Measurements from ENCODE around the gene APOB. TPM values are rescaled to one million over a fixed set of nuclear protein-coding genes. Genes with fewer than 3 reads are reported as not detected.

APOB gene
- total and polyA plus RNA-seq, 2 of the 13 experiments (the other 11 are each of a cell fraction or from before 2014, with no cell fraction given) = 1,569 to 2,515 TPM

DNA sequence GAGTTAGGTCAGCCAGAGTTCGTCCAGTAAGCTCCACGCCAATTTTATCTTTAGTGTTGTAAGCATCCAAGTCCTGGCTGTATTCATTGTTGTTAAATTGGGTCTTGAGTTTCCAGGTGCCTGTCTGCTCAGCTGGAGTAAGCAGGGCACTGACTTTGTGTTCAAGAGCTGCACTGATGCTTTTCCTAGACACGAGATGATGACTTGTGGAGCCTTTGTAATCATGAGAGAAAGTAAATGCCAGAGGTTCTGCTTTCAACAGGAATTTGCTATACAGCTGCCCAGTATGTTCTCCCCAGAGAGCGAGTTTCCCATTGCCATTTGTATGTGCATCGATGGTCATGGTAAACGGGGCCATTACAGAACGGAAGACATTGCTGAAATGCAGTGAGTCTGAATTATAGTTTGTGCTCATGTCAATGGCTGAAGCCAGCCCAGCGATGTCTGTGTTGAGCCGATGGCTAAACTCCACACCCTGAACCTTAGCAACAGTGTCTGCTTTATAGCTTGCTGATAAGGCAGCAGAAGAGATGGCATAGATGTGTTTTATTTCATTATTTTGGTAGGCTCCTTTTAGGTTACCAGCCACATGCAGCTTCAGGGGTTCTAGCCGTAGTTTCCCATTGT is 32.9 kb downstream of the APOB start (continued):
- TF ChIP-seq KLF15 (CRISPR knock-in tag; IDR thresholded peaks at IDR 0.05; ENCODE audit: borderline replicate concordance) = no peak
- no peak for TF ChIP-seq SOX5 (CRISPR knock-in tag; IDR thresholded peaks at IDR 0.05; ENCODE audit: borderline replicate concordance)
- TF ChIP-seq NKX3-1 (CRISPR knock-in tag; IDR thresholded peaks at IDR 0.05) = no peak
- 0 out of 2 replicates have a peak, but pooled peaks have one; percentile 90 for TF ChIP-seq SMAD9 (CRISPR knock-in tag; IDR thresholded peaks at IDR 0.05)
- no peak for TF ChIP-seq HDAC2 (CRISPR knock-in tag; IDR thresholded peaks at IDR 0.05)
- TF ChIP-seq ISX (CRISPR knock-in tag; conservative IDR thresholded peaks at IDR 0.05) = no peak
- peak; percentile 49; the same call in 1 of the 2 replicates for TF ChIP-seq ZNF547 (CRISPR knock-in tag; IDR thresholded peaks at IDR 0.05)
- TF ChIP-seq, protein P1, sequence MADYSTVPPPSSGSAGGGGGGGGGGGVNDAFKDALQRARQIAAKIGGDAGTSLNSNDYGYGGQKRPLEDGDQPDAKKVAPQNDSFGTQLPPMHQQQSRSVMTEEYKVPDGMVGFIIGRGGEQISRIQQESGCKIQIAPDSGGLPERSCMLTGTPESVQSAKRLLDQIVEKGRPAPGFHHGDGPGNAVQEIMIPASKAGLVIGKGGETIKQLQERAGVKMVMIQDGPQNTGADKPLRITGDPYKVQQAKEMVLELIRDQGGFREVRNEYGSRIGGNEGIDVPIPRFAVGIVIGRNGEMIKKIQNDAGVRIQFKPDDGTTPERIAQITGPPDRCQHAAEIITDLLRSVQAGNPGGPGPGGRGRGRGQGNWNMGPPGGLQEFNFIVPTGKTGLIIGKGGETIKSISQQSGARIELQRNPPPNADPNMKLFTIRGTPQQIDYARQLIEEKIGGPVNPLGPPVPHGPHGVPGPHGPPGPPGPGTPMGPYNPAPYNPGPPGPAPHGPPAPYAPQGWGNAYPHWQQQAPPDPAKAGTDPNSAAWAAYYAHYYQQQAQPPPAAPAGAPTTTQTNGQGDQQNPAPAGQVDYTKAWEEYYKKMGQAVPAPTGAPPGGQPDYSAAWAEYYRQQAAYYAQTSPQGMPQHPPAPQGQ (CRISPR knock-in tag; IDR thresholded peaks at IDR 0.05; ENCODE audit: borderline replicate concordance) = peak; percentile 76; the same call in 1 of the 2 replicates
- no peak for TF ChIP-seq CBFB (CRISPR knock-in tag; IDR thresholded peaks at IDR 0.05)
- TF ChIP-seq, protein P2, sequence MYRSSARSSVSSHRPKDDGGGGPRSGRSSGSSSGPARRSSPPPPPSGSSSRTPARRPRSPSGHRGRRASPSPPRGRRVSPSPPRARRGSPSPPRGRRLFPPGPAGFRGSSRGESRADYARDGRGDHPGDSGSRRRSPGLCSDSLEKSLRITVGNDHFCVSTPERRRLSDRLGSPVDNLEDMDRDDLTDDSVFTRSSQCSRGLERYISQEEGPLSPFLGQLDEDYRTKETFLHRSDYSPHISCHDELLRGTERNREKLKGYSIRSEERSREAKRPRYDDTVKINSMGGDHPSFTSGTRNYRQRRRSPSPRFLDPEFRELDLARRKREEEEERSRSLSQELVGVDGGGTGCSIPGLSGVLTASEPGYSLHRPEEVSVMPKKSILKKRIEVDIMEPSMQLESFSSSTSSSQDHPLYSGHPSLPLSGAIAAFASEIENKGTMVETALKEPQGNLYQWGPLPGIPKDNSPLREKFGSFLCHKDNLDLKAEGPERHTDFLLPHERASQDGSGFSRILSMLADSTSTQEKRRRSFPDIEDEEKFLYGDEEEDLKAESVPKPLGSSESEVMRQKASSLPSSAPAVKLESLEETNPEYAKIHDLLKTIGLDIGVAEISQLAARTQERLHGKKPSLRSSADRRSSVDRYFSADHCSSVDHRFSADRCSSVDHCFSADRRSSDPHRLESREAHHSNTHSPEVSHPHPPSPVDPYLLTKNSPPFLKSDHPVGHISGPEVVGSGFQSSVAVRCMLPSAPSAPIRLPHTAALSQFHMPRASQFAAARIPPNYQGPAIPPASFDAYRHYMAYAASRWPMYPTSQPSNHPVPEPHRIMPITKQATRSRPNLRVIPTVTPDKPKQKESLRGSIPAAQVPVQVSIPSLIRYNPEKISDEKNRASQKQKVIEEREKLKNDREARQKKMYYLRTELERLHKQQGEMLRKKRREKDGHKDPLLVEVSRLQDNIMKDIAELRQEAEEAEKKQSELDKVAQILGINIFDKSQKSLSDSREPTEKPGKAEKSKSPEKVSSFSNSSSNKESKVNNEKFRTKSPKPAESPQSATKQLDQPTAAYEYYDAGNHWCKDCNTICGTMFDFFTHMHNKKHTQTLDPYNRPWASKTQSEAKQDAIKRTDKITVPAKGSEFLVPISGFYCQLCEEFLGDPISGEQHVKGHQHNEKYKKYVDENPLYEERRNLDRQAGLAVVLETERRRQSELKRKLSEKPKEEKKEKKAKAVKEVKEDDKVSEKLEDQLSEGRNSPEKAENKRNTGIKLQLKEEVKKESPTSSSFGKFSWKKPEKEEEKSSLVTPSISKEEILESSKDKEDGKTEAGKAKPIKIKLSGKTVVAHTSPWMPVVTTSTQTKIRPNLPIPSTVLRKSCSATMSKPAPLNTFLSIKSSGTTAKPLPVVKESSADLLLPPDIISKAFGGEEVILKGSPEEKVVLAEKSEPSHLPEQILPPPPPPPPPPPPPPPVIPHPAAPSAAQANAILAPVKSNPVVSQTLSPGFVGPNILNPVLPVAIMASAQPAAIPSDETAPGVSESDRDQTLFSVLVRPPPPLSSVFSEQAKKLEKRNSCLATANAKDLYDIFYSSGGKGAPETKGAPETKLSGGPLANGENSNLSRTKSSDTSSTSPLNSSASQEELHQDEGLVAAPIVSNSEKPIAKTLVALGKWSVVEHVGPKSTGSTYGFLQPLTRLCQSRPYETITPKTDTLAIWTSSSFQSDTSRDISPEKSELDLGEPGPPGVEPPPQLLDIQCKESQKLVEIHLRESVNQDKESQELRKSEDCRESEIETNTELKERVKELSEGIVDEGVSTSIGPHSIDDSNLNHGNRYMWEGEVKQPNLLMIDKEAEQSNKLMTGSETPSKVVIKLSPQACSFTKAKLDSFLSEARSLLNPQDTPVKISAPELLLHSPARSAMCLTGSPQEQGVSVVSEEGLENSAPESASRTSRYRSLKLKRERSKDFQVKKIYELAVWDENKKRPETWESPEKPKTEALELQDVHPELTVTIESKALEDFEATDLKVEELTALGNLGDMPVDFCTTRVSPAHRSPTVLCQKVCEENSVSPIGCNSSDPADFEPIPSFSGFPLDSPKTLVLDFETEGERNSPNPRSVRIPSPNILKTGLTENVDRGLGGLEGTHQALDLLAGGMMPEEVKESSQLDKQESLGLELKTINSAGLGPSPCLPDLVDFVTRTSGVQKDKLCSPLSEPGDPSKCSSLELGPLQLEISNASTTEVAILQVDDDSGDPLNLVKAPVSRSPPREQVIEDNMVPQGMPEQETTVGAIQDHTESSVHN (CRISPR knock-in tag; IDR thresholded peaks at IDR 0.05) = 0 out of 2 replicates have a peak, but pooled peaks have one; percentile 44
- TF ChIP-seq SNAI1 (CRISPR knock-in tag; IDR thresholded peaks at IDR 0.05; ENCODE audit: borderline replicate concordance) = 0 out of 2 replicates have a peak, but pooled peaks have one; percentile 33
- TF ChIP-seq, protein P3, sequence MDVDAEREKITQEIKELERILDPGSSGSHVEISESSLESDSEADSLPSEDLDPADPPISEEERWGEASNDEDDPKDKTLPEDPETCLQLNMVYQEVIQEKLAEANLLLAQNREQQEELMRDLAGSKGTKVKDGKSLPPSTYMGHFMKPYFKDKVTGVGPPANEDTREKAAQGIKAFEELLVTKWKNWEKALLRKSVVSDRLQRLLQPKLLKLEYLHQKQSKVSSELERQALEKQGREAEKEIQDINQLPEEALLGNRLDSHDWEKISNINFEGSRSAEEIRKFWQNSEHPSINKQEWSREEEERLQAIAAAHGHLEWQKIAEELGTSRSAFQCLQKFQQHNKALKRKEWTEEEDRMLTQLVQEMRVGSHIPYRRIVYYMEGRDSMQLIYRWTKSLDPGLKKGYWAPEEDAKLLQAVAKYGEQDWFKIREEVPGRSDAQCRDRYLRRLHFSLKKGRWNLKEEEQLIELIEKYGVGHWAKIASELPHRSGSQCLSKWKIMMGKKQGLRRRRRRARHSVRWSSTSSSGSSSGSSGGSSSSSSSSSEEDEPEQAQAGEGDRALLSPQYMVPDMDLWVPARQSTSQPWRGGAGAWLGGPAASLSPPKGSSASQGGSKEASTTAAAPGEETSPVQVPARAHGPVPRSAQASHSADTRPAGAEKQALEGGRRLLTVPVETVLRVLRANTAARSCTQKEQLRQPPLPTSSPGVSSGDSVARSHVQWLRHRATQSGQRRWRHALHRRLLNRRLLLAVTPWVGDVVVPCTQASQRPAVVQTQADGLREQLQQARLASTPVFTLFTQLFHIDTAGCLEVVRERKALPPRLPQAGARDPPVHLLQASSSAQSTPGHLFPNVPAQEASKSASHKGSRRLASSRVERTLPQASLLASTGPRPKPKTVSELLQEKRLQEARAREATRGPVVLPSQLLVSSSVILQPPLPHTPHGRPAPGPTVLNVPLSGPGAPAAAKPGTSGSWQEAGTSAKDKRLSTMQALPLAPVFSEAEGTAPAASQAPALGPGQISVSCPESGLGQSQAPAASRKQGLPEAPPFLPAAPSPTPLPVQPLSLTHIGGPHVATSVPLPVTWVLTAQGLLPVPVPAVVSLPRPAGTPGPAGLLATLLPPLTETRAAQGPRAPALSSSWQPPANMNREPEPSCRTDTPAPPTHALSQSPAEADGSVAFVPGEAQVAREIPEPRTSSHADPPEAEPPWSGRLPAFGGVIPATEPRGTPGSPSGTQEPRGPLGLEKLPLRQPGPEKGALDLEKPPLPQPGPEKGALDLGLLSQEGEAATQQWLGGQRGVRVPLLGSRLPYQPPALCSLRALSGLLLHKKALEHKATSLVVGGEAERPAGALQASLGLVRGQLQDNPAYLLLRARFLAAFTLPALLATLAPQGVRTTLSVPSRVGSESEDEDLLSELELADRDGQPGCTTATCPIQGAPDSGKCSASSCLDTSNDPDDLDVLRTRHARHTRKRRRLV (CRISPR knock-in tag; IDR thresholded peaks at IDR 0.05) = no peak
- TF ChIP-seq, protein P4, sequence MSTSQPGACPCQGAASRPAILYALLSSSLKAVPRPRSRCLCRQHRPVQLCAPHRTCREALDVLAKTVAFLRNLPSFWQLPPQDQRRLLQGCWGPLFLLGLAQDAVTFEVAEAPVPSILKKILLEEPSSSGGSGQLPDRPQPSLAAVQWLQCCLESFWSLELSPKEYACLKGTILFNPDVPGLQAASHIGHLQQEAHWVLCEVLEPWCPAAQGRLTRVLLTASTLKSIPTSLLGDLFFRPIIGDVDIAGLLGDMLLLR (CRISPR knock-in tag; IDR thresholded peaks at IDR 0.05) = 0 out of 2 replicates have a peak, but pooled peaks have one; percentile 31

Data from HepG2 (cell line).